Peyer's patch (tissue), 4 donors: ENCODE results near the gene DISP3.

Source experiments
- CTCF ChIP-seq, 6 experiments: fragments of 450-650 bp in 4 of 6; fragments of 200-600 bp in 2 of 6; sonication (generic) in 1 of 6; IDR thresholded peaks; one replicate each; pipeline ENCODE4 v1.5.1; 2017 to 2019; ENCODE audit warnings: antibody characterized with exemption in 6 of 6, mild to moderate bottlenecking in 3 of 6, moderate library complexity in 1 of 6
- POLR2A ChIP-seq, 2 donors: fragments of 450-650 bp; IDR thresholded peaks; one replicate each; pipeline ENCODE4 v1.5.1; 2017; ENCODE audit warnings: antibody characterized with exemption in 2 of 2, mild to moderate bottlenecking in 2 of 2, moderate library complexity in 2 of 2

GRCh38 chr1:11475748-11476147 is 3.2 kb upstream of the DISP3 start:
- TF ChIP-seq CTCF (IDR thresholded peaks at IDR 0.05) (no peak), POLR2A (IDR thresholded peaks at IDR 0.05) (no peak)
